ENCODE measurements around the gene MRTFA. TPM values are rescaled to one million over a fixed set of nuclear protein-coding genes. Genes with fewer than 3 reads are reported as not detected.

The MRTFA gene
- total RNA-seq, 1 experiment from 2014 or later: 44.7 TPM

DNA sequence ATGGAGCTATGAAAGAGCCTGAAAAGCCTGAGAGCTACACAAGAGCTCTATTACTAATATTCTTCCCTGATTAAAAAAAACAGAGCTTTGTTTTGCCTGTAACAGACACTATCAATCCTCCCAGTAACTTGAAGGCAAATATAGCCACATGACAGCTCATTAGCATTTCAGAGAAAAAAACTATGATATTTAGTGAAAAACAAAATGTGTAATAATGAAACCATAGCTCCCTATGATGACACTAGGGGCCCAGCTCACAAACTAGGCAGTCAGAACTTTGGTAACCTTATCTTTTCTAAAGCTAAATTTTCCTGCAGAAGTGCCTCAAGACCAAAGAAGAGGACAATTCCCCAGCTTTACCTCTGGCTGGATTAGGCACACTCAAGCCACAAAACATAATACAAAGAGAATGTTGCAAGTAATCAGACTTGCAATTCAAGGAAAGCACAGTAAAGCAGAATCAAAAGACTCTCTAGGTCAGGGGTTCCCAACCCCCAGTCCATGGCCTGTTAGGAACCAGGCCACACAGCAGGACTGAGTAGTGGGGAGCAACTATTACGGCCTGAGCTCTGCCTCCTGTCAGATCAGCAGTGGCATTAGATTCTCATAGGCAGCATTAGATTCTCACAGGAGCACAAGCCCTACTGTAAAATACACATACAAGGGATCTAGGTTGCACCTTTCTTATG lies 53.3 kb downstream of the MRTFA start:
- ChIA-PET CTCF (interaction anchor here (0.5 kb wide), 1 partner anchor 64 kb away, joined by 3 read pairs; no protein-coding TSS in a partner anchor), POLR2A (ENCODE audit: unreplicated experiment) (interaction anchor here (0.6 kb wide), 2 partner anchors 18 to 54 kb away, joined by 3 read pairs; no protein-coding TSS in a partner anchor)
- Histone ChIP-seq H3K4me3 (no peak overlapping the region), H3K27me3 (ENCODE audit: insufficient read depth, low read depth) (no peaks in the 10 kb centered on the region), H3K36me3 (ENCODE audit: low read depth) (peaks cover 12% of the 10 kb centered on the region; the same call in 1 of the 2 replicates), H2AFZ (no peak overlapping the region), H3K4me2 (no peak overlapping the region), H3F3A (ENCODE audit: insufficient read depth, low read depth) (0 out of 2 replicates have a peak, but pooled peaks cover 4% of the 10 kb centered on the region), H3K4me1 (replicated peaks; ENCODE audit: insufficient read depth) (peaks cover 3% of the 10 kb centered on the region; the same call in 1 of the 2 replicates), H4K20me1 (ENCODE audit: insufficient read depth) (0 out of 2 replicates have a peak, but pooled peaks cover 4% of the 10 kb centered on the region), H3K27ac (no peak overlapping the region), H3K9me3 (ENCODE audit: insufficient read depth, low read depth) (no peaks in the 10 kb centered on the region), H3K79me2 (ENCODE audit: low read depth) (peaks cover 39% of the 10 kb centered on the region), H3K9me2 (ENCODE audit: insufficient read depth) (no peaks in the 10 kb centered on the region)
- TF ChIP-seq EZH2 (IDR thresholded peaks at IDR 0.05; ENCODE audit: low read depth): no peak
- TF ChIP-seq, protein P1, sequence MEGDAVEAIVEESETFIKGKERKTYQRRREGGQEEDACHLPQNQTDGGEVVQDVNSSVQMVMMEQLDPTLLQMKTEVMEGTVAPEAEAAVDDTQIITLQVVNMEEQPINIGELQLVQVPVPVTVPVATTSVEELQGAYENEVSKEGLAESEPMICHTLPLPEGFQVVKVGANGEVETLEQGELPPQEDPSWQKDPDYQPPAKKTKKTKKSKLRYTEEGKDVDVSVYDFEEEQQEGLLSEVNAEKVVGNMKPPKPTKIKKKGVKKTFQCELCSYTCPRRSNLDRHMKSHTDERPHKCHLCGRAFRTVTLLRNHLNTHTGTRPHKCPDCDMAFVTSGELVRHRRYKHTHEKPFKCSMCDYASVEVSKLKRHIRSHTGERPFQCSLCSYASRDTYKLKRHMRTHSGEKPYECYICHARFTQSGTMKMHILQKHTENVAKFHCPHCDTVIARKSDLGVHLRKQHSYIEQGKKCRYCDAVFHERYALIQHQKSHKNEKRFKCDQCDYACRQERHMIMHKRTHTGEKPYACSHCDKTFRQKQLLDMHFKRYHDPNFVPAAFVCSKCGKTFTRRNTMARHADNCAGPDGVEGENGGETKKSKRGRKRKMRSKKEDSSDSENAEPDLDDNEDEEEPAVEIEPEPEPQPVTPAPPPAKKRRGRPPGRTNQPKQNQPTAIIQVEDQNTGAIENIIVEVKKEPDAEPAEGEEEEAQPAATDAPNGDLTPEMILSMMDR (conservative IDR thresholded peaks at IDR 0.05): no peak
- no TSS peak for BruUV-seq (replicated peaks)
- no peak for DNase-seq
- intact Hi-C loops (cut with micrococcal nuclease; ENCODE audit: unreplicated experiment): no loop called here

DNA sequence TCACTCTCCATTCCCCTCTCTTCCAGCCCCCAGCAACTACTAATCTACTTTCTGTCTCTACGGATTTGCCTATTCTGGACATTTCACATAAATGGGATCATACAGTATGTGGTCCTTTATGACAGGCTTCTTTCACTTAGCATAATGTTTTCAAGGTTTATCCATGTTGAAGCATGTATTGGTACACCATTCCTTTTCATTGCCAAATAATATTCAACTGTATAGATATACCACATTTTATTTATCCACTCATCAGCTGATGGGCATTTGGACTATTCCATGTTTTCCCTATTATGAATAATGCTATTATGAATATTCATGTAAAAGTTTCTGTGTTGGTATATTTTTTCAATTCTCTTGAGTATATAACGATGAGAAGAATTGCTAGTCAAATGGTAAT lies 54.5 kb downstream of the MRTFA start:
- Histone ChIP-seq H3K9me3 (ENCODE audit: insufficient read depth, low read depth) (no peaks in the 10 kb centered on the region), H3K4me2 (no peak overlapping the region), H3K4me3 (no peak overlapping the region), H3F3A (ENCODE audit: insufficient read depth, low read depth) (0 out of 2 replicates have a peak, but pooled peaks cover 4% of the 10 kb centered on the region), H3K36me3 (ENCODE audit: low read depth) (peaks cover 12% of the 10 kb centered on the region; the same call in 1 of the 2 replicates), H3K27me3 (ENCODE audit: insufficient read depth, low read depth) (no peaks in the 10 kb centered on the region), H4K20me1 (ENCODE audit: insufficient read depth) (0 out of 2 replicates have a peak, but pooled peaks cover 4% of the 10 kb centered on the region), H2AFZ (no peak overlapping the region), H3K9me2 (ENCODE audit: insufficient read depth) (no peaks in the 10 kb centered on the region), H3K27ac (no peak overlapping the region), H3K4me1 (replicated peaks; ENCODE audit: insufficient read depth) (no peaks in the 10 kb centered on the region), H3K79me2 (ENCODE audit: low read depth) (peaks cover 34% of the 10 kb centered on the region)
- TF ChIP-seq, protein P1 (conservative IDR thresholded peaks at IDR 0.05): no peak
- no peak for TF ChIP-seq EZH2 (IDR thresholded peaks at IDR 0.05; ENCODE audit: low read depth)
- CTCF ChIA-PET: no interaction called here
- no TSS peak for BruUV-seq (replicated peaks)
- POLR2A ChIA-PET (ENCODE audit: unreplicated experiment): no interaction called here
- intact Hi-C loops (cut with micrococcal nuclease; ENCODE audit: unreplicated experiment): no loop called here
- no peak for DNase-seq

DNA sequence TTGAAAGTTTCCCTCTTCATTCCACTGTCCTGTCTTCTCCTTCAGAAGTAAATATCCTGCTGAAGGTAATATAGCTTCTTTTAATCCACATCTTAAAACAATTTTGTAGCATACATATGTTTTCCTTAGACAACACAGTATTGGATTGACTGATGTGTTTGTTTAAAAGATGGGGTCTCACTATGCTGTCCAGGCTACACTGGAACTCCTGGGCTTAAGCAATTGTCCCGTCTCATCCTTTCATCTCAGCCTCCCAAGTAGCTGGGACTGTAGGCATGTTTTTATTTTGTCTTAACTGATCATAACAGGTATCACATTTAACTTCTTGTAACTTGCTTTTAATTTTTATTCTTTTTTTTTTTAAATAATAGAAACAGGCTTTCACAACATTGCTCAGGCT lies 55.9 kb downstream of the MRTFA start:
- Histone ChIP-seq H3K27ac (no peak overlapping the region), H3K36me3 (ENCODE audit: low read depth) (peaks cover 7% of the 10 kb centered on the region; the same call in 1 of the 2 replicates), H2AFZ (no peak overlapping the region), H3K9me3 (ENCODE audit: insufficient read depth, low read depth) (no peaks in the 10 kb centered on the region), H3K4me2 (no peak overlapping the region), H3K4me1 (replicated peaks; ENCODE audit: insufficient read depth) (no peaks in the 10 kb centered on the region), H4K20me1 (ENCODE audit: insufficient read depth) (0 out of 2 replicates have a peak, but pooled peaks cover 4% of the 10 kb centered on the region), H3K79me2 (ENCODE audit: low read depth) (peaks cover 33% of the 10 kb centered on the region), H3K9me2 (ENCODE audit: insufficient read depth) (no peaks in the 10 kb centered on the region), H3F3A (ENCODE audit: insufficient read depth, low read depth) (0 out of 2 replicates have a peak, but pooled peaks cover 4% of the 10 kb centered on the region), H3K27me3 (ENCODE audit: insufficient read depth, low read depth) (no peaks in the 10 kb centered on the region), H3K4me3 (no peak overlapping the region)
- no TSS peak for BruUV-seq (replicated peaks)
- TF ChIP-seq EZH2 (IDR thresholded peaks at IDR 0.05; ENCODE audit: low read depth): no peak
- TF ChIP-seq, protein P1 (conservative IDR thresholded peaks at IDR 0.05): no peak
- no peak for DNase-seq
- POLR2A ChIA-PET (ENCODE audit: unreplicated experiment): no interaction called here
- CTCF ChIA-PET: no interaction called here
- intact Hi-C loops (cut with micrococcal nuclease; ENCODE audit: unreplicated experiment): no loop called here

Data from PC-9 (cell line).